ENCODE data around the gene CIRBP. TPM values are rescaled to one million over a fixed set of nuclear protein-coding genes. Genes with fewer than 3 reads are reported as not detected.
"Not testable (repeated sequence)": the region's sequence is repeated elsewhere in the genome, so short reads cannot be mapped to it uniquely, and the experiment has no call there.

CIRBP gene
- total RNA-seq, 1 experiment from 2014 or later, result 115 TPM

GRCh38 chr19:1308718-1309117 lies 39.6 kb downstream of the CIRBP start:
- DNase-seq (ENCODE audit: low read depth), result no peak

- DNase-seq (ENCODE audit: low read depth), result no peak
Measured at GRCh38 chr19:1309977-1310852, 41.1 kb downstream of the CIRBP start.

- DNase-seq (ENCODE audit: low read depth), result no peak
Measured at GRCh38 chr19:1310853-1311180, 41.7 kb downstream of the CIRBP start.

GRCh38 chr19:1311543-1312091 lies 42.5 kb downstream of the CIRBP start:
- DNase-seq (ENCODE audit: low read depth), result peak; percentile 62

GRCh38 chr19:1312767-1313694 lies 43.9 kb downstream of the CIRBP start:
- peak; percentile 78 for DNase-seq (ENCODE audit: low read depth)

GRCh38 chr19:1313695-1314613 lies 44.8 kb downstream of the CIRBP start:
- DNase-seq (ENCODE audit: low read depth), result no peak

- DNase-seq (ENCODE audit: low read depth), result peak; percentile 51
Measured at GRCh38 chr19:1315470-1316166, 46.5 kb downstream of the CIRBP start.

- DNase-seq (ENCODE audit: low read depth), result no peak
Measured at GRCh38 chr19:1316466-1316865, 47.3 kb downstream of the CIRBP start.

- no peak for DNase-seq (ENCODE audit: low read depth)
Measured at GRCh38 chr19:1317274-1318003, 48.3 kb downstream of the CIRBP start.

GRCh38 chr19:1318678-1319471 lies 49.7 kb downstream of the CIRBP start:
- DNase-seq (ENCODE audit: low read depth), result no peak

- DNase-seq (ENCODE audit: low read depth), result not testable (repeated sequence)
Measured at GRCh38 chr19:1320282-1320650, 51.1 kb downstream of the CIRBP start.

- no peak for DNase-seq (ENCODE audit: low read depth)
Measured at GRCh38 chr19:1321539-1321938, 52.4 kb downstream of the CIRBP start.

GRCh38 chr19:1322198-1322981 lies 53.3 kb downstream of the CIRBP start:
- DNase-seq (ENCODE audit: low read depth), result no peak

GRCh38 chr19:1324249-1324805 lies 55.2 kb downstream of the CIRBP start:
- no peak for DNase-seq (ENCODE audit: low read depth)
